Measurements from ENCODE around the gene C8A.

The C8A gene

DNA sequence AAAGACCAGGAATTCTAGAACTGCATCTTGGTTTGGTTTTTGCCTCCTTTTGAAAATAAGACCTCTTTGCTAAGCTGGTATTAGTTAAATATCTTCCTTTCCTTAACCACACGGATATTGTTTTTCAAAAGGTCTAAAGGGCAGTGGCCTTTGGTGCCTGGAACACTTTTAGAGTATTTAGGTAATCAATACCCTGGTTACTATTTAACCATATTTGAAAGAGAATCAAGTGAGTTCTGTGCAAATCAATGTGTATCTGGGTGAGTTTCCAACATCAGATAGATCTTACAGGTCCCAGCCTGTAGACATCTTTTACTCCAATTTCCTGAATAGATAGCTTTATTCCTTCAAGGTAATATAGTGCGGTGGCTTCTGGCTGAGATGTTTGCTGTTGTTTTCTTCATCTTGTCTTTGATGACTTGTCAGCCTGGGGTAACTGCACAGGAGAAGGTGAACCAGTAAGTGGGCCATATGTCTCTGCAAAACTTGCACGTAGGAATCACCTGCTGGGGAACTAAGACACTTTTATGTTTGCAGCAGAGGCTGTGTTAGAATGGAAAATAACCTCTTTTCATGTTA lies at the start of gene C8A:
Gene C8A (plus strand): TSS at position 277 of the 579 bp plus-strand sequence. CDS start 105 bp downstream, at position 382.
- no peak for DNase-seq

DNA sequence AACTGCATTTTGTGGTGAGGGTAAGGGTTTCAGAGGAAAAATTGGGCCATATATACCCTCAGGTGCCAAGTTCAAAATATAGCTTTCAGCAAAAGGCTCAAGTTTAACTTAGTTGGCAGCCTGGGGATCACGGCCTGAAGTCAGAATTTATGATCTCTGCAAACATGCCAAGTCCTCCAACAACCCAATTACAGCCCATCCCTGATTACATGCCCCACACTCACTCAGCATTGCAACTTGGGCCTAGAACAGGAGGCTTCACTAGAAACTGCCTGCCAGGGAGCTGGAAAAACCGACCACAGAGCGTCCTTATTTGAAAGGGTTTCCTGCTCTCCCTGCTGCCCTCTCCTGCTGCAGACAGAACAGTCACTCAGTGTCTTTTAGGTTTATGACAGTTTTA lies 47.8 kb upstream of the C8A start:
- DNase-seq: no peak

DNA sequence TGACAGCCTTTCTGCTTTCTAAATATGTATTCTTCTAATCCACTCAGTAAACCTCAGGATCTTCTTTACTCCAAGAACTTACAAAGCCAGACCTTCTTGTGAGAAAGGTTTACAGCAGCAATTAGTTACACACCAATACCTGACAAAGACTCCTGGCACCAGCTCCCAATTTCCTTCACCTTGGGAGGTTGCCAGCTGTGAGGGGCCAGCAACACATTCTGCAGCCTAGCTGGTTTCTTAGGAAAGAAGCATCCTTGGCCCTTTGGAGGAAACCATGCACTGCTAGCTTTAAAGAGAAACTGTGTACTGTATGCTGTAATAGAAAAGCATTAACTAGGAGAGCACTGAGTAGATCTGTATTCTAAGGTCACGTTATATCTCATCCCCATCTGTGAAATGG lies 46.2 kb upstream of the C8A start:
- no peak for DNase-seq

DNA sequence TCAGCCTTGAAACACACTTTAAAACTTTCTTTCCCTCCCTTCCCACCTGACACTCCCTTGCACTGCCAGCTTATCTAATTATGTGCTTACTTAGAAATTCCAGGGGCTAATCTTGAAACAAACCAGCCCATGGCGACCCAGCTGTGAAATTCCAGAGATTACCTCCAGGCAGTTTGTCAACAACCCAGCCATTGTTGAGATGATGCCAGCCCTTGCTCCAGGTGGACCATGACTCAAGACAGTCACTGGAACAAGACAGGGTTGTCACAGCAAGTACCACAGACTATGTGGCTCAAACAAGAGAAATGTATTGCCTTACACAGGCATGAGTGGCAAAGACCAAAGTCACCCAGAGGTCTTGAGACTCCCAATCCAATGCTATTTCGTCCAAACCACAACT lies 43.3 kb upstream of the C8A start:
- DNase-seq: no peak

GRCh38 chr1:56814205-56814604 lies 40.4 kb upstream of the C8A start:
- no peak for DNase-seq

GRCh38 chr1:56816264-56816663 lies 38.3 kb upstream of the C8A start:
- DNase-seq: no peak

DNA sequence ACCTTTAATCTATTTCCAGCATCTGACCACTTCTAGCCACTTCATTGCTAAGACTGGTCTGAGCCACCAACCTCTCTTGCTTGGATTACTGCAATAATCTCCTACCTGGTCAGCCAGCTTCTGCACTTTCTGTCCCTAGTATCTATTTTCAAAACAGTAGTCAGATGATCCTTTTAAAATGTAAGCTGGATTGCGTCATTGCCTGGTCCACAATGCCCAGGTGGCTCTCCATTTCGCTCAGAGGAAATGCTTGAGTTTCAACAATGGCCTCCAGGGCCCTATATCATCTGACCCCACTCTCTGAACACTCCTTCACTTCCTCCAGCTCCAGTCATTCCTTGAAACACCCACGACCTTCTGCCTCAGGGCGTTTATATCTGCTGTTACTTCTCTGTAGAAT lies 37.7 kb upstream of the C8A start:
- no peak for DNase-seq

GRCh38 chr1:56817716-56818463 lies 36.7 kb upstream of the C8A start:
- no peak for DNase-seq

DNA sequence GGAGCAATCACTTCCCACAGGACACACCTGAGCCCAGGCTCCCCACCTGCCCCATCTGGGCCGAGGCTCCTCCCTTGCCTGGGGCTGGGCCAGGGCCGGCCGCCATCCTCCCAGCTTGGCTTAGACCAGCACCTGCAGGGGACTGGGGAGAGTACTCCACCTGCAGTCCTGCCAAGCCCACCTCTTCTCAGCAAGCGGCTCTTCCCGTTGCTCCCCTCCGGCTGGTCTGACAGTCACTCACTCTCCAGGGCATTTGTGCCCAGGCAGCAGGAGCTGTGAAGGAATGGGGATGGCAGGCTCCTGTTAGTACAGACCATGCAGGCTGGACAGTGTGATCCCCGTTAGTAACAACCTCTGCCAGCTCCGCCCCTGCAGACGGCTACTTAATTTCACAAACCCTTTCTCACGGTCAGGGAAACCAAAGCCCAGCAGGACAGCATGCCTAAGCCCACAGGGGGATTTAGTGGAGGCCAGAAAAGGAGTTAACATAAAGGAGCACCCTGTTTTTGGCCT lies 35.2 kb upstream of the C8A start, which contains the start of gene FYB2:
Gene FYB2 (minus strand): TSS at position 18 of the 513 bp plus-strand sequence. CDS start 114 bp downstream, outside the sequence.
- DNase-seq: no peak

DNA sequence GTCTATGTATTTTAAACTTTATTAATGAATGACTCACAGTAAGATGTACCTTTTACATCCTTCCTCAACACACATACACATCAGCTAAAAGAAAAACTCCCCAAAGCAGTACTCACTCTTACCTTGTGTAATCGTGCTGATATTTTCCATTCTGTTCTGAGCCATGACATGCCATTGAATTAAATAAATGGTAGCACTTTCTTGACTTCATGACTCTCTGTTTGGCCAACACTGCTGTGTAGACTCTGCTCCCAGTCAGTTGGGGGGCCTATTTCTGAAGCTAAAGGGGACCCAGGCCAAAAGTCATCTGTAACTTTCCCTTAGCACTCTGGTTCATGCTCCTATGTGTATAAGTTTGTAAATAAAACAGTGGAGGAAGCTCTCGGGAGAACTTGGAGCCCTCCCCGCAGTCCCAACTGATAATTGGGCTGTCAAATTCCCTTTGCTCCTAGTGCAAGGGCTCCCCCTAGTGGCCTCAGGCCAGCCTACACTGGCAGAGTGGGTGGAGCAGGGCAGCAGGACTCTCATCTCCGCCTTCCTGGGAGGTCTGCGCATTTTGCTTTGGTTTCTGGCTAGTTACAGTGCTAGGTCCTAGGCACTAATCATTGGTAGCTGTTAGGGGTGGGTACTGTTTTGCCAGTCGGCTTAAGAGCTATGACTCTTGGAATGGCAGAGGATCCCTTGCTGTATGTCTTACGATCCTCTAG lies 33.7 kb upstream of the C8A start:
- DNase-seq: peak; percentile 61

GRCh38 chr1:56821462-56821797 lies 33.2 kb upstream of the C8A start:
- DNase-seq: no peak

- DNase-seq: no peak
These were observed 30.3 kb upstream of the C8A start for GRCh38 chr1:56824271-56824670.

- no peak for DNase-seq
These were observed 29.7 kb upstream of the C8A start for GRCh38 chr1:56824938-56825337.

DNA sequence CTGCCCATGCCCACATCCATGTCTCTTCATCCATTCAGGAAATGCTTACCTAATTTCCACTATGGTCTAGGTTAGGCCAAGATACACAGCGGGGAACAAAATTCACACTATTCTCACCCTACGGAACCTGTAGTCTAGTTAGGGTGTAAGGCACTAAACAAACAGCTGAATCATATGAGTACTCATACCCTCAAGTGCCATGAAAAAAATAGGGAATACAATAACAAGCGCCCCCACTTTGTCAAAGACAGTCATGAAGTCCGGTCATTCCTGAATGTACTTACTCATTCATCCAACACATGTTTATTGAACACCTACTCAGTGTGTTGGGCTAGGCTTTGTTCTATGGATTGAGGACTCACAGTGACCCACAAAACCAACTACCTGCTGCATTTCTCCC lies 29.2 kb upstream of the C8A start:
- DNase-seq: no peak

DNA sequence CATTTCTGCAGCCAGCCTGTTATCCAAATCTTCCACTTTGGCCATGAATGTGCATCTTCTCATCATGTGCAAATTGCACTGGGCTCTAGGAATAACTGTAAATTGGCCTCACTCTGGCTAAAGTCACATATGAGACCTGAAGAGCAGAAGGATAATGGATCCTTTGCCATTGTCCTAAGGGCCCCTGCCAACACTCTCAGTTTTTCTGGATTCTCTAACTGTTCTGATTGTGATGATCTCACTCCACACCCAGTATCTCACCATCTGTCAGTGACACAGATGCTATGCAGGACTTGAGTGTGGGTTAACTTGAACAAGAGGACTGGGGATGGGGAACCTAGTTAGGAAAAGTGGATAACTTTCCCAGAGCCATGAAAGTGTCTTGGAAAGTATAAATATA lies 26.9 kb upstream of the C8A start:
- no peak for DNase-seq

DNA sequence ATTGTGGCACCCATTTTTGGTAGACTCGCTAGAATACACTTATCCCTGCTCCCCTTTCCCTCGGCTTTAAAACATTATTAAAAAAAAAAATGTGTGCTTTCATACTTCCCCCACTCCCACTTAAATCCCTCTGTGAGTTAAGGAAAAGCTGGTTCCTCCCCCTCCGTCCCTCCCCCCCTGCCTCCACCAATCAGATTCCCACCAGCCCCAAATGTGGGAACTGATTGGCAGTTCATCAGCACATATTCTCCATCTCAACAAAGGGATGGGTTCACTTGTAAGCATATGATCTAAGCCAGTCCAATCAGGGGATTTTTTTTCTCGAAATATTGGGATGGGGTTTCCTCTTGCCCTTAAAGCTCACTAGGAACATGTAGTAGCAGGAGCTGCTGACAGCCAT lies 24.5 kb upstream of the C8A start:
- no peak for DNase-seq

- peak; percentile 50 for DNase-seq
These were observed 22.5 kb upstream of the C8A start for GRCh38 chr1:56831871-56832693.

GRCh38 chr1:56833088-56833487 lies 21.5 kb upstream of the C8A start:
- DNase-seq: no peak

DNA sequence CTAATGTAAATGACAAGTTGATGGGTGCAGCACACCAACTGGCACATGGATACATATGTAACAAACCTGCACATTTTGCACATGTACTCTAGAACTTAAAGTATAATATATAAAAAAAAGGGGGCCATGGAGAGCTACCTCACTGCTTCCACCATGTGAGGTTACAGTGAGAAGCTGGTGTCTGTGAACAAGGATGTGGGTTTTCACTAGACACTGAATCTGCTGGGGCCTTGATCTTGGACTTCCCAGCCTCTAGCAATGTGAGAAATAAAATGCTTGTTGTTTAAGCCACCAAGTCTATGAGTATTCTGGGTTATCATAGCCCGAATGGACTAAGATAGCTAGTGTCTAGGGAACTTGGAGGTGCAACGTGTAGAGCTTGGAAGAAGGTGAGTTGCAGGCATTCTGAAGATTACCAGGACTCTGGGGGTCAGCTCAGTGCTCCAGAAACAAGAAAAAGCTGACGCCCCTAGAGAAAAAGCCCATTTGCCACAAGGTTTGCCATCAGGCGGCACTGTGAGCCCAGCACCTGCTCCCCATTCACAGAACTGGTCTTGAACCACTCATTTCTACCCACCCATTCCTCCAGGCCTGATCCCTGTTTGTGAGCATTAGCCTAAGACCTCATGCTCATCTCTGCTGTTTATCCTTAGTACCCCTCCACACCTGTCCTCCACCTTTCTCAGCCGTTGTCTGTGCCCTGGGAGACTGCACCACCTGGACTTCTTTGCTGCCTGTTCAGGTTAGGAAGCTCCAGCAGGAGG lies 20.3 kb upstream of the C8A start:
- DNase-seq: no peak

- no peak for DNase-seq
These were observed 18.9 kb upstream of the C8A start for GRCh38 chr1:56835657-56836056.

GRCh38 chr1:56836359-56836758 lies 18.2 kb upstream of the C8A start:
- no peak for DNase-seq

GRCh38 chr1:56837244-56837939 lies 17.2 kb upstream of the C8A start:
- peak; percentile 16 for DNase-seq
